HEK293 (cell line): ENCODE data around the gene SH2B2.

Source experiments
- CTCF ChIA-PET: fragments of 350-600 bp; formaldehyde crosslinking; extraction: SDS; loops from one replicate; lab custom pipeline; 2021; ENCODE audit warnings: antibody characterized with exemption; lab: Yijun Ruan, JAX
- POLR2A ChIA-PET: fragments of 300-600 bp; formaldehyde crosslinking; extraction: SDS; loops from one replicate; lab custom pipeline; 2020; ENCODE audit warnings: antibody characterized with exemption, inconsistent platforms; lab: Yijun Ruan, JAX
- H3K27ac ChIP-seq: fragments of 200-500 bp; sonication (Bioruptor generic); 2 replicates; pipeline ENCODE4 v1.5.1; 2014; ENCODE audit warnings: low read depth, low read length, control low read depth, inconsistent platforms; ENCODE audit errors: extremely low read depth
- H3K36me3 ChIP-seq, 2 experiments: fragments of 200-500 bp in 1 of 2; sonication (Bioruptor generic) in 1 of 2; 1 replicate in 1 of 2; 2 replicates in 1 of 2; pipeline ENCODE4 v1.5.1; 2014 to 2017; ENCODE audit warnings: inconsistent platforms in 2 of 2, low read length in 2 of 2; ENCODE audit not compliant: control insufficient read depth in 2 of 2, insufficient read depth in 1 of 2
- H3K4me1 ChIP-seq: fragments of 200-500 bp; sonication (Bioruptor generic); 2 replicates; pipeline ENCODE4 v1.5.1; 2014; ENCODE audit warnings: mild to moderate bottlenecking, low read length, inconsistent platforms; ENCODE audit not compliant: control insufficient read depth, insufficient read depth
- H3K4me3 ChIP-seq: 2 replicates; pipeline ENCODE4 v1.5.1; 2011; ENCODE audit warnings: low read depth, mild to moderate bottlenecking, control low read depth, low read length, moderate library complexity
- H3K9me3 ChIP-seq: fragments of 200-500 bp; sonication (Bioruptor generic); 2 replicates; pipeline ENCODE4 v1.5.1; 2014; ENCODE audit warnings: low read depth, low read length, inconsistent platforms; ENCODE audit not compliant: control insufficient read depth, insufficient read depth
- GLIS1 ChIP-seq: fragments of 450-650 bp; formaldehyde crosslinking; IDR thresholded peaks from 2 replicates; pipeline ENCODE4 v1.5.1; 2016; ENCODE audit warnings: missing biosample characterization, missing genetic modification characterization
- HIC1 ChIP-seq: fragments of 450-650 bp; formaldehyde crosslinking; IDR thresholded peaks from 2 replicates; pipeline ENCODE4 v1.5.1; 2016; ENCODE audit warnings: missing biosample characterization, missing genetic modification characterization
- HOXD13 ChIP-seq: sonication (generic); formaldehyde crosslinking; IDR thresholded peaks from 2 replicates; pipeline ENCODE4 v1.8.0; 2022; ENCODE audit warnings: missing genetic modification reagents, borderline replicate concordance
- SETDB1 ChIP-seq: IDR thresholded peaks from one replicate; pipeline ENCODE4 v1.6.1; 2017; ENCODE audit warnings: mild to moderate bottlenecking, low read length, moderate library complexity, mixed read lengths; ENCODE audit not compliant: insufficient read length
- ZBTB7A ChIP-seq: fragments of 450-650 bp; formaldehyde crosslinking; IDR thresholded peaks from 2 replicates; pipeline ENCODE4 v1.5.1; 2016; ENCODE audit warnings: low read depth, missing biosample characterization, missing genetic modification characterization
- ZFP3 ChIP-seq: fragments of 450-650 bp; formaldehyde crosslinking; IDR thresholded peaks from 2 replicates; pipeline ENCODE4 v1.5.1; 2016; ENCODE audit warnings: low read depth, missing biosample characterization, missing genetic modification characterization
- ZFP69B ChIP-seq: fragments of 450-650 bp; formaldehyde crosslinking; IDR thresholded peaks from 2 replicates; pipeline ENCODE4 v1.5.1; 2016; ENCODE audit warnings: missing biosample characterization, missing genetic modification characterization
- ZNF133 ChIP-seq: fragments of 450-650 bp; formaldehyde crosslinking; IDR thresholded peaks from 2 replicates; pipeline ENCODE4 v1.5.1; 2016; ENCODE audit warnings: missing biosample characterization, missing genetic modification characterization
- ZNF16 ChIP-seq: fragments of 450-650 bp; formaldehyde crosslinking; IDR thresholded peaks from 2 replicates; pipeline ENCODE4 v1.5.1; 2016; ENCODE audit warnings: low read depth, missing biosample characterization, missing genetic modification characterization
- ZNF324 ChIP-seq: fragments of 450-650 bp; formaldehyde crosslinking; IDR thresholded peaks from 2 replicates; pipeline ENCODE4 v1.5.1; 2016; ENCODE audit warnings: missing biosample characterization, missing genetic modification characterization
- ZNF423 ChIP-seq: fragments of 450-650 bp; formaldehyde crosslinking; IDR thresholded peaks from 2 replicates; pipeline ENCODE4 v1.5.1; 2016; ENCODE audit warnings: missing biosample characterization, missing genetic modification characterization
- ZNF488 ChIP-seq: fragments of 450-650 bp; formaldehyde crosslinking; IDR thresholded peaks from 2 replicates; pipeline ENCODE4 v1.5.1; 2016; ENCODE audit warnings: missing biosample characterization, missing genetic modification characterization
- ZNF548 ChIP-seq: fragments of 450-650 bp; formaldehyde crosslinking; IDR thresholded peaks from 2 replicates; pipeline ENCODE4 v1.5.1; 2016; ENCODE audit warnings: missing biosample characterization, missing genetic modification characterization
- ZNF561 ChIP-seq: fragments of 450-650 bp; IDR thresholded peaks from 2 replicates; pipeline ENCODE4 v1.5.1; 2018; ENCODE audit warnings: missing biosample characterization, missing genetic modification characterization, borderline replicate concordance
- ZNF658 ChIP-seq: fragments of 450-650 bp; formaldehyde crosslinking; IDR thresholded peaks from 2 replicates; pipeline ENCODE4; 2016; ENCODE audit warnings: missing biosample characterization, missing genetic modification characterization
- ZNF837 ChIP-seq: fragments of 450-650 bp; formaldehyde crosslinking; IDR thresholded peaks from 2 replicates; pipeline ENCODE4 v1.5.1; 2016; ENCODE audit warnings: missing biosample characterization, missing genetic modification characterization
- ZSCAN23 ChIP-seq: fragments of 450-650 bp; formaldehyde crosslinking; IDR thresholded peaks from 2 replicates; pipeline ENCODE4 v1.5.1; 2016; ENCODE audit warnings: missing biosample characterization, missing genetic modification characterization
- ZXDB ChIP-seq: fragments of 450-650 bp; formaldehyde crosslinking; IDR thresholded peaks from 2 replicates; pipeline ENCODE4 v1.5.1; 2016; ENCODE audit warnings: missing biosample characterization, missing genetic modification characterization
- TF ChIP-seq, protein P1 (sequence below): fragments of 450-650 bp; formaldehyde crosslinking; IDR thresholded peaks from 2 replicates; pipeline ENCODE4 v1.5.1; 2016; ENCODE audit warnings: missing biosample characterization, missing genetic modification characterization
- TF ChIP-seq, protein P2 (sequence below): fragments of 450-650 bp; formaldehyde crosslinking; IDR thresholded peaks from 2 replicates; pipeline ENCODE4 v1.5.1; 2016; ENCODE audit warnings: missing biosample characterization, missing genetic modification characterization
- TF ChIP-seq, protein P3 (sequence below): fragments of 450-650 bp; formaldehyde crosslinking; IDR thresholded peaks from 2 replicates; pipeline ENCODE4 v1.5.1; 2016; ENCODE audit warnings: missing biosample characterization, missing genetic modification characterization, borderline replicate concordance

The SH2B2 gene

GRCh38 chr7:102241431-102241830, 45.2 kb upstream of the SH2B2 start:
- Histone ChIP-seq H3K36me3 (peaks cover 0 to 14% of the 10 kb centered on the region in 2 experiments; a peak in 2 of 3 replicates), H3K4me3 (no peak overlapping the region), H3K9me3 (no peaks in the 10 kb centered on the region), H3K4me1 (no peaks in the 10 kb centered on the region), H3K27ac (no peak overlapping the region)
- ChIA-PET CTCF (interaction anchor here (1.6 kb wide), 1 partner anchor 32 kb away, joined by 3 read pairs; no protein-coding TSS in a partner anchor), POLR2A (no interaction called here)
- TF ChIP-seq ZNF133 (no peak), ZNF561 (tag by site-specific recombination) (no peak), ZBTB7A (tag by site-specific recombination) (no peak), ZNF488 (tag by site-specific recombination) (no peak), HIC1 (tag by site-specific recombination) (no peak), ZNF16 (tag by site-specific recombination) (no peak), ZNF837 (tag by site-specific recombination) (no peak), ZFP69B (tag by site-specific recombination) (no peak), ZNF658 (tag by site-specific recombination) (no peak), ZXDB (tag by site-specific recombination) (no peak)
- TF ChIP-seq, protein P1, sequence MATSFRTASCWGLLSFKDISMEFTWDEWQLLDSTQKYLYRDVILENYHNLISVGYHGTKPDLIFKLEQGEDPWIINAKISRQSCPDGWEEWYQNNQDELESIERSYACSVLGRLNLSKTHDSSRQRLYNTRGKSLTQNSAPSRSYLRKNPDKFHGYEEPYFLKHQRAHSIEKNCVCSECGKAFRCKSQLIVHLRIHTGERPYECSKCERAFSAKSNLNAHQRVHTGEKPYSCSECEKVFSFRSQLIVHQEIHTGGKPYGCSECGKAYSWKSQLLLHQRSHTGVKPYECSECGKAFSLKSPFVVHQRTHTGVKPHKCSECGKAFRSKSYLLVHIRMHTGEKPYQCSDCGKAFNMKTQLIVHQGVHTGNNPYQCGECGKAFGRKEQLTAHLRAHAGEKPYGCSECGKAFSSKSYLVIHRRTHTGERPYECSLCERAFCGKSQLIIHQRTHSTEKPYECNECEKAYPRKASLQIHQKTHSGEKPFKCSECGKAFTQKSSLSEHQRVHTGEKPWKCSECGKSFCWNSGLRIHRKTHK (tag by site-specific recombination), result no peak
- TF ChIP-seq, protein P2, sequence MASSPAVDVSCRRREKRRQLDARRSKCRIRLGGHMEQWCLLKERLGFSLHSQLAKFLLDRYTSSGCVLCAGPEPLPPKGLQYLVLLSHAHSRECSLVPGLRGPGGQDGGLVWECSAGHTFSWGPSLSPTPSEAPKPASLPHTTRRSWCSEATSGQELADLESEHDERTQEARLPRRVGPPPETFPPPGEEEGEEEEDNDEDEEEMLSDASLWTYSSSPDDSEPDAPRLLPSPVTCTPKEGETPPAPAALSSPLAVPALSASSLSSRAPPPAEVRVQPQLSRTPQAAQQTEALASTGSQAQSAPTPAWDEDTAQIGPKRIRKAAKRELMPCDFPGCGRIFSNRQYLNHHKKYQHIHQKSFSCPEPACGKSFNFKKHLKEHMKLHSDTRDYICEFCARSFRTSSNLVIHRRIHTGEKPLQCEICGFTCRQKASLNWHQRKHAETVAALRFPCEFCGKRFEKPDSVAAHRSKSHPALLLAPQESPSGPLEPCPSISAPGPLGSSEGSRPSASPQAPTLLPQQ (tag by site-specific recombination), result no peak
- TF ChIP-seq, all 188 proteins: peak for 0

- ChIA-PET CTCF (interaction anchor here (1.1 to 1.6 kb wide), 2 partner anchors 9 to 26 kb away, joined by 4 read pairs; no protein-coding TSS in a partner anchor), POLR2A (no interaction called here)
- H3K4me1 ChIP-seq, result no peaks in the 10 kb centered on the region
- H3K4me3 ChIP-seq, result no peak overlapping the region
- no peaks in the 10 kb centered on the region for H3K9me3 ChIP-seq
- peaks cover 0 to 7% of the 10 kb centered on the region in 2 experiments; a peak in 2 of 3 replicates for H3K36me3 ChIP-seq
- H3K27ac ChIP-seq, result no peak overlapping the region
- TF ChIP-seq HOXD13 (CRISPR knock-in tag), result no peak
- TF ChIP-seq ZNF548 (tag by site-specific recombination), result no peak
- TF ChIP-seq ZFP3 (tag by site-specific recombination), result no peak
- TF ChIP-seq GLIS1, result no peak
Measured at GRCh38 chr7:102244601-102245000, 42.1 kb upstream of the SH2B2 start.

DNA sequence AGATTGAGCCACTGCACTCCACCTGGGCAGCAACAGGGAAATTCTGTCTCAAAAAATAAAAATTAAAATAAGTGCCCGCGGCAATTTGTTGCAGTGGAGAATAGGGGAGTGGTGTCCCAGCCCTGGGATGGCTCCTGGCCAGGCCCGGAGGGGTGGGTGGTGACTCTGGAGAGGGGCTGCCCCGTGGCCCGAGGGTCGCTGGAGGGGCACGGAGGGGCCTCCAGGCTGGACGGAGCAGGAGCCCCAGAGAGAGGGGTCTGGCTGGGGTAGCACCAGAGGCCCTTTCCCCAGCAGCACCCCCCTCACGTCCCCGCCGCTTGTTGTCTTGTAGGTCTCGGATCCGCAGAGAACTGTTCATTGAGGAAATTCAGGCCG, 38.6 kb upstream of the SH2B2 start:
- POLR2A ChIA-PET, result no interaction called here
- no peak overlapping the region for H3K27ac ChIP-seq
- no peak overlapping the region for H3K4me3 ChIP-seq
- H3K36me3 ChIP-seq, result no peaks in the 10 kb centered on the region; a peak in 1 of 3 replicates
- no peaks in the 10 kb centered on the region for H3K9me3 ChIP-seq
- CTCF ChIA-PET, result no interaction called here
- no peaks in the 10 kb centered on the region for H3K4me1 ChIP-seq
- TF ChIP-seq ZSCAN23 (tag by site-specific recombination), result no peak
- no peak for TF ChIP-seq ZNF324 (tag by site-specific recombination)
- TF ChIP-seq, protein P3, sequence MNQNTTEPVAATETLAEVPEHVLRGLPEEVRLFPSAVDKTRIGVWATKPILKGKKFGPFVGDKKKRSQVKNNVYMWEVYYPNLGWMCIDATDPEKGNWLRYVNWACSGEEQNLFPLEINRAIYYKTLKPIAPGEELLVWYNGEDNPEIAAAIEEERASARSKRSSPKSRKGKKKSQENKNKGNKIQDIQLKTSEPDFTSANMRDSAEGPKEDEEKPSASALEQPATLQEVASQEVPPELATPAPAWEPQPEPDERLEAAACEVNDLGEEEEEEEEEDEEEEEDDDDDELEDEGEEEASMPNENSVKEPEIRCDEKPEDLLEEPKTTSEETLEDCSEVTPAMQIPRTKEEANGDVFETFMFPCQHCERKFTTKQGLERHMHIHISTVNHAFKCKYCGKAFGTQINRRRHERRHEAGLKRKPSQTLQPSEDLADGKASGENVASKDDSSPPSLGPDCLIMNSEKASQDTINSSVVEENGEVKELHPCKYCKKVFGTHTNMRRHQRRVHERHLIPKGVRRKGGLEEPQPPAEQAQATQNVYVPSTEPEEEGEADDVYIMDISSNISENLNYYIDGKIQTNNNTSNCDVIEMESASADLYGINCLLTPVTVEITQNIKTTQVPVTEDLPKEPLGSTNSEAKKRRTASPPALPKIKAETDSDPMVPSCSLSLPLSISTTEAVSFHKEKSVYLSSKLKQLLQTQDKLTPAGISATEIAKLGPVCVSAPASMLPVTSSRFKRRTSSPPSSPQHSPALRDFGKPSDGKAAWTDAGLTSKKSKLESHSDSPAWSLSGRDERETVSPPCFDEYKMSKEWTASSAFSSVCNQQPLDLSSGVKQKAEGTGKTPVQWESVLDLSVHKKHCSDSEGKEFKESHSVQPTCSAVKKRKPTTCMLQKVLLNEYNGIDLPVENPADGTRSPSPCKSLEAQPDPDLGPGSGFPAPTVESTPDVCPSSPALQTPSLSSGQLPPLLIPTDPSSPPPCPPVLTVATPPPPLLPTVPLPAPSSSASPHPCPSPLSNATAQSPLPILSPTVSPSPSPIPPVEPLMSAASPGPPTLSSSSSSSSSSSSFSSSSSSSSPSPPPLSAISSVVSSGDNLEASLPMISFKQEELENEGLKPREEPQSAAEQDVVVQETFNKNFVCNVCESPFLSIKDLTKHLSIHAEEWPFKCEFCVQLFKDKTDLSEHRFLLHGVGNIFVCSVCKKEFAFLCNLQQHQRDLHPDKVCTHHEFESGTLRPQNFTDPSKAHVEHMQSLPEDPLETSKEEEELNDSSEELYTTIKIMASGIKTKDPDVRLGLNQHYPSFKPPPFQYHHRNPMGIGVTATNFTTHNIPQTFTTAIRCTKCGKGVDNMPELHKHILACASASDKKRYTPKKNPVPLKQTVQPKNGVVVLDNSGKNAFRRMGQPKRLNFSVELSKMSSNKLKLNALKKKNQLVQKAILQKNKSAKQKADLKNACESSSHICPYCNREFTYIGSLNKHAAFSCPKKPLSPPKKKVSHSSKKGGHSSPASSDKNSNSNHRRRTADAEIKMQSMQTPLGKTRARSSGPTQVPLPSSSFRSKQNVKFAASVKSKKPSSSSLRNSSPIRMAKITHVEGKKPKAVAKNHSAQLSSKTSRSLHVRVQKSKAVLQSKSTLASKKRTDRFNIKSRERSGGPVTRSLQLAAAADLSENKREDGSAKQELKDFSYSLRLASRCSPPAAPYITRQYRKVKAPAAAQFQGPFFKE (tag by site-specific recombination), result no peak
- TF ChIP-seq SETDB1, result no peak
- no peak for TF ChIP-seq ZNF423 (tag by site-specific recombination)
